C4-2B (cell line): Measurements from ENCODE around the gene NPSR1.

Experiments used
- ZFX ChIP-seq: fragments of 450-650 bp; IDR thresholded peaks from 2 replicates; pipeline ENCODE4 v1.6.1; 2017
- TF ChIP-seq, protein P1 (sequence below): fragments of 450-650 bp; conservative IDR thresholded peaks from 2 replicates; pipeline ENCODE4 v1.5.1; 2017; ENCODE audit warnings: mild to moderate bottlenecking

DNA sequence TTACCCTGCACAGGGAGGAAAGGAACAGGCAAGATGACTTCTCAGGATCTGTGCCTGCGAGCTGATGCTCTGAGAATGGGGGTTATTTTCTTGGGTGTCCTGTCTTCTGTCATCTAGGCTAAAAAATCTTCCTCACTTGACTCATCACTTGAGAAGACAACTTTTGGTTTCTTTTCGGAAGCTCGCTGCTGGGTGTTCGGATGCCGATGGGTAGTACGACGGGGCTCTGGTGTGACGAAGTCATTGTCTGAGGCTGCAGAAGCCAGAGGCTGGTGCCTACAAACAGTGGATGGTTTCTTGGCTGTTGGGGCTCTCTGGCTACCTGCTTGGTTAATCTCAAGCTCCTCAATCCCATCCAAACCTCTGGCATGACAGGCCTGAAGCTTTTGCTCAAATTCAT is 92.2 kb downstream of the NPSR1 start:
- no peak for TF ChIP-seq ZFX
- TF ChIP-seq, protein P1, sequence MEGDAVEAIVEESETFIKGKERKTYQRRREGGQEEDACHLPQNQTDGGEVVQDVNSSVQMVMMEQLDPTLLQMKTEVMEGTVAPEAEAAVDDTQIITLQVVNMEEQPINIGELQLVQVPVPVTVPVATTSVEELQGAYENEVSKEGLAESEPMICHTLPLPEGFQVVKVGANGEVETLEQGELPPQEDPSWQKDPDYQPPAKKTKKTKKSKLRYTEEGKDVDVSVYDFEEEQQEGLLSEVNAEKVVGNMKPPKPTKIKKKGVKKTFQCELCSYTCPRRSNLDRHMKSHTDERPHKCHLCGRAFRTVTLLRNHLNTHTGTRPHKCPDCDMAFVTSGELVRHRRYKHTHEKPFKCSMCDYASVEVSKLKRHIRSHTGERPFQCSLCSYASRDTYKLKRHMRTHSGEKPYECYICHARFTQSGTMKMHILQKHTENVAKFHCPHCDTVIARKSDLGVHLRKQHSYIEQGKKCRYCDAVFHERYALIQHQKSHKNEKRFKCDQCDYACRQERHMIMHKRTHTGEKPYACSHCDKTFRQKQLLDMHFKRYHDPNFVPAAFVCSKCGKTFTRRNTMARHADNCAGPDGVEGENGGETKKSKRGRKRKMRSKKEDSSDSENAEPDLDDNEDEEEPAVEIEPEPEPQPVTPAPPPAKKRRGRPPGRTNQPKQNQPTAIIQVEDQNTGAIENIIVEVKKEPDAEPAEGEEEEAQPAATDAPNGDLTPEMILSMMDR, result no peak
